ENCODE data around the gene PHLPP1.
A peak's percentile ranks its signal among the peaks of the same experiment; 100 is the strongest.

The PHLPP1 gene

GRCh38 chr18:62790871-62791772 lies 75.8 kb downstream of the PHLPP1 start:
- no peak for TF ChIP-seq CTCF (IDR thresholded peaks at IDR 0.05; ENCODE audit: insufficient read depth, low read depth, low read length, missing control alignments)
- H3K4me3 ChIP-seq (ENCODE audit: low read length) = no peak overlapping the region
- DNase-seq (ENCODE audit: low read depth) = no peak

GRCh38 chr18:62792016-62792415 lies 76.7 kb downstream of the PHLPP1 start:
- TF ChIP-seq CTCF (IDR thresholded peaks at IDR 0.05; ENCODE audit: insufficient read depth, low read depth, low read length, missing control alignments) = no peak
- H3K4me3 ChIP-seq (ENCODE audit: low read length) = no peak overlapping the region
- no peak for DNase-seq (ENCODE audit: low read depth)

- no peak for DNase-seq (ENCODE audit: low read depth)
- H3K4me3 ChIP-seq (ENCODE audit: low read length) = no peak overlapping the region
- no peak for TF ChIP-seq CTCF (IDR thresholded peaks at IDR 0.05; ENCODE audit: insufficient read depth, low read depth, low read length, missing control alignments)
Measured at GRCh38 chr18:62795813-62796212, 80.5 kb downstream of the PHLPP1 start.

GRCh38 chr18:62796216-62796621 lies 80.9 kb downstream of the PHLPP1 start:
- no peak for TF ChIP-seq CTCF (IDR thresholded peaks at IDR 0.05; ENCODE audit: insufficient read depth, low read depth, low read length, missing control alignments)
- DNase-seq (ENCODE audit: low read depth) = no peak
- H3K4me3 ChIP-seq (ENCODE audit: low read length) = no peak overlapping the region

- no peak for TF ChIP-seq CTCF (IDR thresholded peaks at IDR 0.05; ENCODE audit: insufficient read depth, low read depth, low read length, missing control alignments)
- DNase-seq (ENCODE audit: low read depth) = no peak
- no peak overlapping the region for H3K4me3 ChIP-seq (ENCODE audit: low read length)
Measured at GRCh38 chr18:62797329-62797728, 82.0 kb downstream of the PHLPP1 start.

- no peak for TF ChIP-seq CTCF (IDR thresholded peaks at IDR 0.05; ENCODE audit: insufficient read depth, low read depth, low read length, missing control alignments)
- no peak overlapping the region for H3K4me3 ChIP-seq (ENCODE audit: low read length)
- DNase-seq (ENCODE audit: low read depth) = no peak
Measured at GRCh38 chr18:62799977-62800376, 84.6 kb downstream of the PHLPP1 start.

- DNase-seq (ENCODE audit: low read depth) = peak; percentile 27
- H3K4me3 ChIP-seq (ENCODE audit: low read length) = no peak overlapping the region
- peak; percentile 35 for TF ChIP-seq CTCF (IDR thresholded peaks at IDR 0.05; ENCODE audit: insufficient read depth, low read depth, low read length, missing control alignments)
Measured at GRCh38 chr18:62802523-62802922, 87.2 kb downstream of the PHLPP1 start.
